SKM-1 (cell line): ENCODE measurements around the gene AIF1L.
A peak's percentile ranks its signal among the peaks of the same experiment; 100 is the strongest.

ENCODE experiments used
- DNase-seq: peaks from one replicate; lab custom pipeline; 2025; ENCODE audit not compliant: unreplicated experiment; lab: John Stamatoyannopoulos, UW

AIF1L gene

GRCh38 chr9:131096269-131097125, at the start of gene AIF1L:
Gene AIF1L (plus strand): TSS chr9:131096531. CDS start chr9:131096630, 99 bp downstream.
- DNase-seq, result no peak

GRCh38 chr9:131046581-131047202, 49.6 kb upstream of the AIF1L start:
- DNase-seq, result peak; percentile 30

GRCh38 chr9:131048332-131048731, 48.0 kb upstream of the AIF1L start:
- no peak for DNase-seq

- DNase-seq, result no peak
These were observed 47.5 kb upstream of the AIF1L start for GRCh38 chr9:131048820-131049219.

GRCh38 chr9:131049829-131050715, 46.3 kb upstream of the AIF1L start:
- DNase-seq, result no peak

GRCh38 chr9:131050831-131051230, 45.5 kb upstream of the AIF1L start:
- no peak for DNase-seq

GRCh38 chr9:131051592-131052517, 44.5 kb upstream of the AIF1L start:
- no peak for DNase-seq

- DNase-seq, result no peak
These were observed 42.4 kb upstream of the AIF1L start for GRCh38 chr9:131053896-131054295.

- no peak for DNase-seq
These were observed 39.4 kb upstream of the AIF1L start for GRCh38 chr9:131056781-131057506.

GRCh38 chr9:131060900-131061630, 35.3 kb upstream of the AIF1L start:
- no peak for DNase-seq

- no peak for DNase-seq
These were observed 33.4 kb upstream of the AIF1L start for GRCh38 chr9:131062969-131063368.

GRCh38 chr9:131065599-131065998, 30.7 kb upstream of the AIF1L start:
- no peak for DNase-seq

- no peak for DNase-seq
These were observed 28.7 kb upstream of the AIF1L start for GRCh38 chr9:131067625-131068024.

- no peak for DNase-seq
These were observed 28.1 kb upstream of the AIF1L start for GRCh38 chr9:131068076-131068816.

- no peak for DNase-seq
These were observed 26.6 kb upstream of the AIF1L start for GRCh38 chr9:131069699-131070098.

GRCh38 chr9:131072107-131072870, 24.0 kb upstream of the AIF1L start:
- no peak for DNase-seq

- DNase-seq, result no peak
These were observed 23.5 kb upstream of the AIF1L start for GRCh38 chr9:131072871-131073237.
